ENCODE data around the gene STT3B. TPM values are rescaled to one million over a fixed set of nuclear protein-coding genes. Genes with fewer than 3 reads are reported as not detected.

The STT3B gene
- total and polyA plus RNA-seq, 2 donors (not counting 1 experiment from before 2014, with no cell fraction given): 145 to 259 TPM

- Histone ChIP-seq H3K36me3 (ENCODE audit: control insufficient read depth, insufficient read depth, low read length) (peaks cover 3% of the 10 kb centered on the region), H3K79me2 (ENCODE audit: control insufficient read depth, insufficient read depth, low read length) (no peaks in the 10 kb centered on the region), H3K4me1 (ENCODE audit: control insufficient read depth, extremely low read depth, insufficient read depth, low read length) (no peaks in the 10 kb centered on the region), H3K27me3 (ENCODE audit: control insufficient read depth, insufficient read depth, low read length) (no peaks in the 10 kb centered on the region), H2AFZ (ENCODE audit: low read length) (no peak overlapping the region), H4K20me1 (ENCODE audit: control insufficient read depth, extremely low read depth, insufficient read depth, low read length) (no peaks in the 10 kb centered on the region), H3K4me2 (ENCODE audit: extremely low read depth, insufficient read depth, low read length) (no peak overlapping the region), H3K9ac (ENCODE audit: insufficient read depth, low read length) (no peak overlapping the region), H3K9me3 (ENCODE audit: control insufficient read depth, insufficient read depth, low read depth, low read length) (no peaks in the 10 kb centered on the region), H3K4me3 (replicated peaks in 1 of 4; ENCODE audit: control extremely low read depth in 1 of 4, insufficient read depth in 1 of 4, low read depth in 3 of 4, low read length in 4 of 4) (no peak overlapping the region), H3K27ac (ENCODE audit: insufficient read depth, low read length) (no peak overlapping the region)
- TF ChIP-seq CTCF (conservative IDR thresholded peaks at IDR 0.05 in 1 of 2, IDR thresholded peaks at IDR 0.05 in 1 of 2; ENCODE audit: low read depth in 1 of 2, low read length in 2 of 2): no peak
- no peak for TF ChIP-seq EZH2 (IDR thresholded peaks at IDR 0.05; ENCODE audit: low read length, missing control alignments)
- DNase-seq (ENCODE audit: low read depth in 2 of 2): no peak
Observed at GRCh38 chr3:31622636-31623288, 90.0 kb downstream of the STT3B start.

GRCh38 chr3:31624083-31624709 is 91.5 kb downstream of the STT3B start:
- H3K27me3 ChIP-seq (ENCODE audit: control insufficient read depth, insufficient read depth, low read length): no peaks in the 10 kb centered on the region
- H3K4me1 ChIP-seq (ENCODE audit: control insufficient read depth, extremely low read depth, insufficient read depth, low read length): no peaks in the 10 kb centered on the region
- no peak overlapping the region for H3K9ac ChIP-seq (ENCODE audit: insufficient read depth, low read length)
- H4K20me1 ChIP-seq (ENCODE audit: control insufficient read depth, extremely low read depth, insufficient read depth, low read length): no peaks in the 10 kb centered on the region
- H3K4me3 ChIP-seq (replicated peaks in 1 of 4; ENCODE audit: control extremely low read depth in 1 of 4, insufficient read depth in 1 of 4, low read depth in 3 of 4, low read length in 4 of 4): no peak overlapping the region
- H3K9me3 ChIP-seq (ENCODE audit: control insufficient read depth, insufficient read depth, low read depth, low read length): no peaks in the 10 kb centered on the region
- no peaks in the 10 kb centered on the region for H3K79me2 ChIP-seq (ENCODE audit: control insufficient read depth, insufficient read depth, low read length)
- TF ChIP-seq CTCF (conservative IDR thresholded peaks at IDR 0.05 in 1 of 2, IDR thresholded peaks at IDR 0.05 in 1 of 2; ENCODE audit: low read depth in 1 of 2, low read length in 2 of 2): no peak
- TF ChIP-seq EZH2 (IDR thresholded peaks at IDR 0.05; ENCODE audit: low read length, missing control alignments): no peak
- H3K36me3 ChIP-seq (ENCODE audit: control insufficient read depth, insufficient read depth, low read length): peaks cover 3% of the 10 kb centered on the region
- no peak overlapping the region for H2AFZ ChIP-seq (ENCODE audit: low read length)
- H3K27ac ChIP-seq (ENCODE audit: insufficient read depth, low read length): no peak overlapping the region
- no peak overlapping the region for H3K4me2 ChIP-seq (ENCODE audit: extremely low read depth, insufficient read depth, low read length)
- DNase-seq (ENCODE audit: low read depth in 2 of 2): no peak

GRCh38 chr3:31625358-31625757 is 92.6 kb downstream of the STT3B start:
- DNase-seq (ENCODE audit: low read depth in 2 of 2): no peak
- Histone ChIP-seq H3K9me3 (ENCODE audit: control insufficient read depth, insufficient read depth, low read depth, low read length) (no peaks in the 10 kb centered on the region), H3K4me3 (replicated peaks in 1 of 4; ENCODE audit: control extremely low read depth in 1 of 4, insufficient read depth in 1 of 4, low read depth in 3 of 4, low read length in 4 of 4) (no peak overlapping the region), H3K4me1 (ENCODE audit: control insufficient read depth, extremely low read depth, insufficient read depth, low read length) (no peaks in the 10 kb centered on the region), H3K9ac (ENCODE audit: insufficient read depth, low read length) (no peak overlapping the region), H3K27me3 (ENCODE audit: control insufficient read depth, insufficient read depth, low read length) (no peaks in the 10 kb centered on the region), H3K79me2 (ENCODE audit: control insufficient read depth, insufficient read depth, low read length) (no peaks in the 10 kb centered on the region), H3K36me3 (ENCODE audit: control insufficient read depth, insufficient read depth, low read length) (peaks cover 3% of the 10 kb centered on the region), H2AFZ (ENCODE audit: low read length) (no peak overlapping the region), H3K4me2 (ENCODE audit: extremely low read depth, insufficient read depth, low read length) (no peak overlapping the region), H4K20me1 (ENCODE audit: control insufficient read depth, extremely low read depth, insufficient read depth, low read length) (no peaks in the 10 kb centered on the region), H3K27ac (ENCODE audit: insufficient read depth, low read length) (no peak overlapping the region)
- TF ChIP-seq CTCF (conservative IDR thresholded peaks at IDR 0.05 in 1 of 2, IDR thresholded peaks at IDR 0.05 in 1 of 2; ENCODE audit: low read depth in 1 of 2, low read length in 2 of 2) (no peak), EZH2 (IDR thresholded peaks at IDR 0.05; ENCODE audit: low read length, missing control alignments) (no peak)
